HepG2 (cell line): Measurements from ENCODE around the gene ASPHD1. TPM values are rescaled to one million over a fixed set of nuclear protein-coding genes. Genes with fewer than 3 reads are reported as not detected.

ENCODE experiments used
- BRCA1 ChIP-seq: sonication (generic); formaldehyde crosslinking; IDR thresholded peaks from 2 replicates; pipeline ENCODE4 v1.4.0; 2020; ENCODE audit warnings: missing genetic modification reagents
- CBX1 ChIP-seq: IDR thresholded peaks from one replicate; pipeline ENCODE4 v1.6.1; 2016; ENCODE audit warnings: antibody characterized with exemption, low read depth
- CENPT ChIP-seq: sonication (generic); formaldehyde crosslinking; IDR thresholded peaks from 2 replicates; pipeline ENCODE4 v1.8.0; 2022; ENCODE audit warnings: low read depth, mild to moderate bottlenecking, moderate library complexity, missing genetic modification reagents
- FOXP4 ChIP-seq: sonication (generic); formaldehyde crosslinking; IDR thresholded peaks from 2 replicates; pipeline ENCODE4 v1.4.0; 2020; ENCODE audit warnings: missing genetic modification reagents
- GZF1 ChIP-seq: sonication (generic); formaldehyde crosslinking; IDR thresholded peaks from 2 replicates; pipeline ENCODE4 v1.5.1; 2020; ENCODE audit warnings: mild to moderate bottlenecking, missing genetic modification reagents
- HOXA7 ChIP-seq: sonication (generic); formaldehyde crosslinking; IDR thresholded peaks from 2 replicates; pipeline ENCODE4 v1.8.1; 2022; ENCODE audit warnings: mild to moderate bottlenecking, missing genetic modification reagents, moderate library complexity
- ISX ChIP-seq: sonication (generic); formaldehyde crosslinking; conservative IDR thresholded peaks from 2 replicates; pipeline ENCODE4 v1.5.0; 2020; ENCODE audit warnings: missing genetic modification reagents
- KDM4B ChIP-seq: sonication (generic); formaldehyde crosslinking; IDR thresholded peaks from 2 replicates; pipeline ENCODE4 v1.4.0; 2020; ENCODE audit warnings: missing genetic modification reagents
- MIXL1 ChIP-seq: IDR thresholded peaks from 2 replicates; pipeline ENCODE4 v1.6.1; 2016
- POGZ ChIP-seq: sonication (generic); formaldehyde crosslinking; IDR thresholded peaks from 2 replicates; pipeline ENCODE4 v1.4.0; 2020; ENCODE audit warnings: mild to moderate bottlenecking, missing genetic modification reagents
- REXO4 ChIP-seq: sonication (generic); formaldehyde crosslinking; IDR thresholded peaks from 2 replicates; pipeline ENCODE4 v1.8.0; 2022; ENCODE audit warnings: missing genetic modification reagents, mild to moderate bottlenecking, borderline replicate concordance
- RNF2 ChIP-seq: fragments of 450-650 bp; conservative IDR thresholded peaks from 2 replicates; pipeline ENCODE4 v1.6.1; 2016; ENCODE audit warnings: low read depth
- TAF1 ChIP-seq: sonication (generic); formaldehyde crosslinking; IDR thresholded peaks from 2 replicates; pipeline ENCODE4 v1.4.0; 2020; ENCODE audit warnings: missing genetic modification reagents
- TBX3 ChIP-seq: fragments of 450-650 bp; IDR thresholded peaks from 2 replicates; pipeline ENCODE4 v1.6.1; 2017; ENCODE audit warnings: antibody characterized with exemption, mild to moderate bottlenecking, inconsistent platforms, borderline replicate concordance
- YEATS4 ChIP-seq: sonication (generic); formaldehyde crosslinking; IDR thresholded peaks from 2 replicates; pipeline ENCODE4 v1.4.0; 2020; ENCODE audit warnings: missing genetic modification reagents, borderline replicate concordance
- ZMYM3 ChIP-seq: sonication (generic); formaldehyde crosslinking; IDR thresholded peaks from 2 replicates; pipeline ENCODE4 v1.5.1; 2020; ENCODE audit warnings: mild to moderate bottlenecking, missing genetic modification reagents
- ZNF124 ChIP-seq: sonication (generic); formaldehyde crosslinking; IDR thresholded peaks from 2 replicates; pipeline ENCODE4 v1.4.0; 2020; ENCODE audit warnings: missing genetic modification reagents
- ZNF317 ChIP-seq: sonication (generic); formaldehyde crosslinking; IDR thresholded peaks from 2 replicates; pipeline ENCODE4 v1.5.0; 2020; ENCODE audit warnings: mild to moderate bottlenecking, missing genetic modification reagents
- ZNF605 ChIP-seq: sonication (generic); formaldehyde crosslinking; IDR thresholded peaks from 2 replicates; pipeline ENCODE4 v1.8.0; 2022; ENCODE audit warnings: mild to moderate bottlenecking, missing genetic modification reagents
- ZNF644 ChIP-seq: IDR thresholded peaks from 2 replicates; pipeline ENCODE4 v1.6.1; 2016; ENCODE audit warnings: low read depth
- polyA plus RNA-seq, 8 experiments: library from polyadenylated mRNA; depleted of rRNA in 3 of 8; stranded (reverse) in 7 of 8; unstranded in 1 of 8; fragments of >200 nt; fragmentation: Illumina TruSeq in 4 of 8; extraction: Trizol in 4 of 8; gene quantifications; 2 replicates each; pipeline versions ENCODE4 v1.2.1 to v1.2.3, GENCODE V29; 2011 to 2016; ENCODE audit warnings: low read depth in 4 of 8, missing spikeins in 1 of 8, mixed read lengths in 1 of 8; ENCODE audit not compliant: insufficient read depth in 1 of 8
- total RNA-seq, 5 experiments: library from RNA; depleted of rRNA; stranded (reverse); fragments of >200 nt; fragmentation: Illumina TruSeq; extraction: Trizol; gene quantifications; 2 replicates each; pipeline ENCODE4 v1.2.3, GENCODE V29; 2016; ENCODE audit warnings: low read depth in 1 of 5
- TF ChIP-seq, protein P1 (sequence below): IDR thresholded peaks from 2 replicates; pipeline ENCODE4 v1.6.1; 2016; ENCODE audit warnings: missing genetic modification reagents, missing compliant biosample characterization
- TF ChIP-seq, protein P2 (sequence below): IDR thresholded peaks from 2 replicates; pipeline ENCODE4 v1.6.1; 2016; ENCODE audit warnings: control low read depth
- TF ChIP-seq, protein P3 (sequence below): sonication (generic); formaldehyde crosslinking; IDR thresholded peaks from 2 replicates; pipeline ENCODE4 v1.5.1; 2020; ENCODE audit warnings: mild to moderate bottlenecking, missing genetic modification reagents, moderate library complexity

ASPHD1 gene
- total and polyA plus RNA-seq, 2 of the 13 experiments (the other 11 are each of a cell fraction or from before 2014, with no cell fraction given) = 13.1 to 19.7 TPM

- TF ChIP-seq TBX3 (no peak), GZF1 (CRISPR knock-in tag) (0 out of 2 replicates have a peak, but pooled peaks have one; percentile 19), ZNF644 (CRISPR knock-in tag) (no peak), ZNF124 (CRISPR knock-in tag) (peak; percentile 82; the same call in 1 of the 2 replicates), CENPT (no peak), TAF1 (CRISPR knock-in tag) (peak; percentile 93), RNF2 (peak; percentile 92), ISX (CRISPR knock-in tag) (peak; percentile 91; the same call in 1 of the 2 replicates), ZNF317 (CRISPR knock-in tag) (peak; percentile 74), HOXA7 (CRISPR knock-in tag) (no peak; the same call in 1 of the 2 replicates), BRCA1 (CRISPR knock-in tag) (peak; percentile 91), CBX1 (no peak), POGZ (CRISPR knock-in tag) (peak; percentile 45; the same call in 1 of the 2 replicates), ZMYM3 (CRISPR knock-in tag) (peak; percentile 39; the same call in 1 of the 2 replicates), REXO4 (CRISPR knock-in tag) (no peak), YEATS4 (CRISPR knock-in tag) (peak; percentile 95), ZNF605 (CRISPR knock-in tag) (peak; percentile 98), KDM4B (CRISPR knock-in tag) (peak; percentile 94; the same call in 1 of the 2 replicates), MIXL1 (0 out of 2 replicates have a peak, but pooled peaks have one; percentile 32), FOXP4 (CRISPR knock-in tag) (no peak; the same call in 1 of the 2 replicates)
- TF ChIP-seq, protein P1, sequence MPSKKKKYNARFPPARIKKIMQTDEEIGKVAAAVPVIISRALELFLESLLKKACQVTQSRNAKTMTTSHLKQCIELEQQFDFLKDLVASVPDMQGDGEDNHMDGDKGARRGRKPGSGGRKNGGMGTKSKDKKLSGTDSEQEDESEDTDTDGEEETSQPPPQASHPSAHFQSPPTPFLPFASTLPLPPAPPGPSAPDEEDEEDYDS (CRISPR knock-in tag) = peak; percentile 83
- TF ChIP-seq, protein P2, sequence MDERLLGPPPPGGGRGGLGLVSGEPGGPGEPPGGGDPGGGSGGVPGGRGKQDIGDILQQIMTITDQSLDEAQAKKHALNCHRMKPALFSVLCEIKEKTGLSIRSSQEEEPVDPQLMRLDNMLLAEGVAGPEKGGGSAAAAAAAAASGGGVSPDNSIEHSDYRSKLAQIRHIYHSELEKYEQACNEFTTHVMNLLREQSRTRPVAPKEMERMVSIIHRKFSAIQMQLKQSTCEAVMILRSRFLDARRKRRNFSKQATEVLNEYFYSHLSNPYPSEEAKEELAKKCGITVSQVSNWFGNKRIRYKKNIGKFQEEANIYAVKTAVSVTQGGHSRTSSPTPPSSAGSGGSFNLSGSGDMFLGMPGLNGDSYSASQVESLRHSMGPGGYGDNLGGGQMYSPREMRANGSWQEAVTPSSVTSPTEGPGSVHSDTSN (CRISPR knock-in tag) = 0 out of 2 replicates have a peak, but pooled peaks have one; percentile 25
- TF ChIP-seq, protein P3, sequence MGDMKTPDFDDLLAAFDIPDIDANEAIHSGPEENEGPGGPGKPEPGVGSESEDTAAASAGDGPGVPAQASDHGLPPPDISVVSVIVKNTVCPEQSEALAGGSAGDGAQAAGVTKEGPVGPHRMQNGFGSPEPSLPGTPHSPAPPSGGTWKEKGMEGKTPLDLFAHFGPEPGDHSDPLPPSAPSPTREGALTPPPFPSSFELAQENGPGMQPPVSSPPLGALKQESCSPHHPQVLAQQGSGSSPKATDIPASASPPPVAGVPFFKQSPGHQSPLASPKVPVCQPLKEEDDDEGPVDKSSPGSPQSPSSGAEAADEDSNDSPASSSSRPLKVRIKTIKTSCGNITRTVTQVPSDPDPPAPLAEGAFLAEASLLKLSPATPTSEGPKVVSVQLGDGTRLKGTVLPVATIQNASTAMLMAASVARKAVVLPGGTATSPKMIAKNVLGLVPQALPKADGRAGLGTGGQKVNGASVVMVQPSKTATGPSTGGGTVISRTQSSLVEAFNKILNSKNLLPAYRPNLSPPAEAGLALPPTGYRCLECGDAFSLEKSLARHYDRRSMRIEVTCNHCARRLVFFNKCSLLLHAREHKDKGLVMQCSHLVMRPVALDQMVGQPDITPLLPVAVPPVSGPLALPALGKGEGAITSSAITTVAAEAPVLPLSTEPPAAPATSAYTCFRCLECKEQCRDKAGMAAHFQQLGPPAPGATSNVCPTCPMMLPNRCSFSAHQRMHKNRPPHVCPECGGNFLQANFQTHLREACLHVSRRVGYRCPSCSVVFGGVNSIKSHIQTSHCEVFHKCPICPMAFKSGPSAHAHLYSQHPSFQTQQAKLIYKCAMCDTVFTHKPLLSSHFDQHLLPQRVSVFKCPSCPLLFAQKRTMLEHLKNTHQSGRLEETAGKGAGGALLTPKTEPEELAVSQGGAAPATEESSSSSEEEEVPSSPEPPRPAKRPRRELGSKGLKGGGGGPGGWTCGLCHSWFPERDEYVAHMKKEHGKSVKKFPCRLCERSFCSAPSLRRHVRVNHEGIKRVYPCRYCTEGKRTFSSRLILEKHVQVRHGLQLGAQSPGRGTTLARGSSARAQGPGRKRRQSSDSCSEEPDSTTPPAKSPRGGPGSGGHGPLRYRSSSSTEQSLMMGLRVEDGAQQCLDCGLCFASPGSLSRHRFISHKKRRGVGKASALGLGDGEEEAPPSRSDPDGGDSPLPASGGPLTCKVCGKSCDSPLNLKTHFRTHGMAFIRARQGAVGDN = peak; percentile 97
Observed at GRCh38 chr16:29925781-29926710, 25.8 kb downstream of the ASPHD1 start, which contains the start of gene KCTD13 (continued).
